Measurements from ENCODE around the gene ULK4.
A peak's percentile ranks its signal among the peaks of the same experiment; 100 is the strongest.

The ULK4 gene

DNA sequence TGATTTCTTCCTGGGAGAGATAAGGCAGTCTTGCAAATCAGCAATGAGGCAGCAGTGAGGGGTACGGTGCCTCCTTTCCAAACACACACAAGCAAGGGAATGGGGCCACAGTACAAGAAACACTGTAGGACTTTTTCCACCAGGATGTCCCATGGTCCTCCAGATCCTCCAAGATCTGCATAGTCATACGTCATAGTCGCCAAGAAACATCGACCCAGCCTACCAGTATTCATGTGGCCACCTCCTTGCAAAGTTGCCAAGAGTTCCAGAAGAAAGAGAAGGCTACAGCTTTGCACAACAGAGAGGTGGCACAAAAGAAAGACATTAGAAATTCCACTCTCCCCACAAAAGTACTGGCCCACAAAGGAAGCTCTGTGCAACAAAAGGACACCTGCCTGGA is 504.7 kb downstream of the ULK4 start:
- TF ChIP-seq, protein P1, sequence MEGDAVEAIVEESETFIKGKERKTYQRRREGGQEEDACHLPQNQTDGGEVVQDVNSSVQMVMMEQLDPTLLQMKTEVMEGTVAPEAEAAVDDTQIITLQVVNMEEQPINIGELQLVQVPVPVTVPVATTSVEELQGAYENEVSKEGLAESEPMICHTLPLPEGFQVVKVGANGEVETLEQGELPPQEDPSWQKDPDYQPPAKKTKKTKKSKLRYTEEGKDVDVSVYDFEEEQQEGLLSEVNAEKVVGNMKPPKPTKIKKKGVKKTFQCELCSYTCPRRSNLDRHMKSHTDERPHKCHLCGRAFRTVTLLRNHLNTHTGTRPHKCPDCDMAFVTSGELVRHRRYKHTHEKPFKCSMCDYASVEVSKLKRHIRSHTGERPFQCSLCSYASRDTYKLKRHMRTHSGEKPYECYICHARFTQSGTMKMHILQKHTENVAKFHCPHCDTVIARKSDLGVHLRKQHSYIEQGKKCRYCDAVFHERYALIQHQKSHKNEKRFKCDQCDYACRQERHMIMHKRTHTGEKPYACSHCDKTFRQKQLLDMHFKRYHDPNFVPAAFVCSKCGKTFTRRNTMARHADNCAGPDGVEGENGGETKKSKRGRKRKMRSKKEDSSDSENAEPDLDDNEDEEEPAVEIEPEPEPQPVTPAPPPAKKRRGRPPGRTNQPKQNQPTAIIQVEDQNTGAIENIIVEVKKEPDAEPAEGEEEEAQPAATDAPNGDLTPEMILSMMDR (IDR thresholded peaks at IDR 0.05): no peak

DNA sequence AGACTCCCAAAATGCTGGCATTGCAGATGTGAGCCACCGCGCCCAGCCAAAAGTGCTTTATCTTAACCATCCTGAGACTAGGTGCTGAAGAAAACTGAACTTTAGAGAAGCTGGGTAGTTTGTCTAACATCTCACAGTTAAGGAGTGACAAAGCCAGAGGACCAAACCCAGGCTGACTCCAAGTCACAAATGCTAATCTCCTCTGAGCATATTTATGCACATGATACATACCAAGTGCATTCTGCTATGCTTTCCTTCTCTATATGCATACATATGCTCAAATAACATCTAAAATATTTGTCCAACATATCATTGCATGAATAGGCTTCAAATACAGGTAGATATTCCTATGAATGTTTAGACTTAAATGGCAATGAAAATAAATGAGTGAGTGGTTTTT is 505.7 kb downstream of the ULK4 start:
- TF ChIP-seq, protein P1 (IDR thresholded peaks at IDR 0.05): no peak

DNA sequence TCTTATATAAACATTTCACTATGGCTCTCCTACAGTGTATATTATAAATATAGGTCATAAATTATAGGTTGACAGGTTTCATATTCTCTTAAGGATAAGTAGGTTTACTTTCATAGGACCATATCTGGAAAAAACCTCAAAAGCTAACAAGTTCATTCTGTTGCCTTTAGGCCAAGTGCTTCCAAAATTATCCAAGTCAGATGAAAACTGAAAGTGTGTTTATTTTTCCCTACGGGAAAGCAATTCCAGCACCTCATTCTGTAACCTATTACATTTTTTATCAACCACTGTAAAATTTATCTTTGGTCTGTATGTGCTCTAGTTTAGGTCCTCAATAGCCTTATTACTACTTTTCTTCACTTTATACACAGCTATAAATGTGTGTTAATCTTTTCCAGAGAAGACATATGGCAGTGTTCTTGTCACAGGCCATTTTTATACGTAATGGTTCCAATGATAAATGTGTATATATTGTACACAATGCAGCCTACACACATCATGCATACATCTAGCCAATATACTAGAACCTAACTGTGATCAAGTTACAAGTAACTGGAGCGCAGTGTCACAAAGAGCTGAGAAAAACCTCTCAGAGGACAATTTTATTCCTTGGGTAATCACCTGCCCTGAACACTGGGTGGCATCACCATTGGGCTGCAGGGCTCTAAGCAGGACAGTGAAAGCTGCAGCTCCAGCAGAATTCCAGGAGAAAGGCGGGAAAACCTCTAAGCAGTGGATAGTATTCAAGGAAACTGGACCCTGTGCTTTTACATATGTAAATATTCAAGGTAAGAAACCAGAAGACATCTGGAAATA is 511.3 kb downstream of the ULK4 start:
- TF ChIP-seq, protein P1 (IDR thresholded peaks at IDR 0.05): peak; percentile 27; the same call in 1 of the 2 replicates

DNA sequence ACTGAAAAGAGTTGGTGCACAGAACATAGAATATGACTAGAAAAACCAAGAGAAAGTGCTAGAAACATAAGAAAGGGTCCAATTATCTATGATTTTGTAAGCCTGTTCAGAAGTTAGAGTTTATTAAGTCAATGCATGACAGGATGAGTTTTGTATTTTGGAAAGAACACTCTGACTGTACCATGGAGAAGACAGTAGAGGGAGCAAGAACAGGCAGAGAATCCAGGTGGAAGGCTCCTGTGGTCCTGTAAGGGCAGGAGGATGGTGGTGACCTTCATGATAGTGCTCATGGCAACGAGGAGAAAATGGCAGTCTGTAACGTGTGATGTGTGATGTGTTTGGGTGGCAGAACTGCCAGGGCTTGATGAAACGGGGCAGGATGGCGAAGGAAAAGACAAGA is 513.5 kb downstream of the ULK4 start:
- TF ChIP-seq, protein P1 (IDR thresholded peaks at IDR 0.05): no peak

DNA sequence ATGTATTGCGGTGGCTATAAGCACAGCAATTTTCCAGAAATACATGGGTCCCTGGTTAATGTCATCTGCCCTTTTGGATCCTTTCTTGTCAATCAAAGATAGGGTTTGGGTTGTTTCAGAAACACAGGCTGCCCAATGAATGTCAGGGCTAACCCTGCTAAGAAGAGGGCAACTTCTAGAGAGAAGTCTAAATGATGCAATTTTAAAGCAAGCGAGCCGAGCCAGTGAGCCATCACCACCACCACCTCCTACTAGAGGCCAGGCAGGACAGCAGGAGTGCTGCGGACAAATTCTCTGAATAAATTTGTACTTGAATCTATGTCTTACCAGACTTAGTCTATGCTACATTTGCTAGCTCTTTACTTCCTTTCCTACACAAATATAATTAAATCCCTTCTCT is 514.2 kb downstream of the ULK4 start:
- TF ChIP-seq, protein P1 (IDR thresholded peaks at IDR 0.05): no peak

DNA sequence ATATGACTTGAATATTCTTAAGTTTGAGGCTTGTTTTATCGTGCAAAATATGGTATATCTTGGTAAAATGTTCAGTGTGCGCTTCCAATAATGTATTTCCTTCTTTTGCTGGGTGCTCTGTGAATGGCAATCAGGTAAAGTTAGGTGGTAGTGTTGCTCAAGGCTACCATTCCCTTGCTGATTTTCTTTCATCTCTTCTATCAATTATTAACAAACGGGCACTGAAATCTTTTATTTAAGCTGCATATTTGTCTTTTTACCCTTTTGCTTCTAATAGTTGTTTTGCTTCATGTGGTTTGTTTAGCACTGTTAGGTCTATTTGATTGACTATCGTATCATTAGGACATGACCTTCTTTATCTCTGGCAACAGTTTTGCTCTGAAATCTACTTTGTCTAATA is 520.3 kb downstream of the ULK4 start:
- TF ChIP-seq, protein P1 (IDR thresholded peaks at IDR 0.05): no peak

DNA sequence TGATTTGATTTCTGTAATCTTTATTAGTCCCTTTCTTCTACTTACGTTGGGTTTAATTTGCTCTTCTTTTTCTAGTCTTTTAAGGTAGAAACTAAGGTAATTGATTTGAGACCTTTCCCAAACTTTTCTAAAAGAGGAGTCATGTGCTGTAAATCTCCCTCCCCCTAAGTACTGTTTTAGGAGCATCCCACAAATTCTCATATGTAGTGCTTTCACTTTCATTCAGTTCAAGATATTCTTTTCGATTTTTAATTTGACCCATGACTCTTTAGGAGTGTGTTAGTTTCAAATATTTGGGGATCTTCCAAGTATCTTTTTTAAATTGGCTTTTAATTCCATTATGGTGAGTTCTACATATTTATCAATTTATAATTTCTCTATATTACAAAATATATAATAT is 520.8 kb downstream of the ULK4 start:
- TF ChIP-seq, protein P1 (IDR thresholded peaks at IDR 0.05): no peak
